Endodermal cell (in vitro differentiated cells): ENCODE results near the gene ACAT2. TPM values are rescaled to one million over a fixed set of nuclear protein-coding genes. Genes with fewer than 3 reads are reported as not detected.

Experiments used
- DNase-seq: peaks from one replicate; pipeline ENCODE4 v3.0.0-alpha.2; 2017
- H3K27ac ChIP-seq: 2 replicates; pipeline ENCODE4 v1.5.1; 2013; ENCODE audit warnings: mild to moderate bottlenecking, low read depth, low read length, moderate library complexity
- H3K27me3 ChIP-seq: 2 replicates; pipeline ENCODE4 v1.6.1; 2013; ENCODE audit warnings: mild to moderate bottlenecking, low read length, moderate library complexity; ENCODE audit not compliant: insufficient read depth, control insufficient read depth, poor library complexity, severe bottlenecking
- H3K36me3 ChIP-seq: 2 replicates; pipeline ENCODE4 v1.7.0; 2013; ENCODE audit warnings: mild to moderate bottlenecking, low read length, moderate library complexity; ENCODE audit not compliant: control insufficient read depth, insufficient read depth
- H3K4me1 ChIP-seq: one replicate; pipeline ENCODE4 v1.7.0; 2013; ENCODE audit warnings: low read length; ENCODE audit not compliant: control insufficient read depth, insufficient read depth
- H3K4me3 ChIP-seq: 2 replicates; pipeline ENCODE4 v1.5.1; 2013; ENCODE audit warnings: mild to moderate bottlenecking, low read length, moderate library complexity
- H3K9ac ChIP-seq: 2 replicates; pipeline ENCODE4 v1.6.1; 2013; ENCODE audit warnings: mild to moderate bottlenecking, low read length, moderate library complexity; ENCODE audit not compliant: poor library complexity, severe bottlenecking; ENCODE audit errors: extremely low read depth
- H3K9me3 ChIP-seq: 2 replicates; pipeline ENCODE4 v1.6.1; 2013; ENCODE audit warnings: mild to moderate bottlenecking, low read length, moderate library complexity; ENCODE audit not compliant: control insufficient read depth
- H3K27ac Mint-ChIP-seq: 2 replicates; pipeline ENCODE4 v1.8.0; 2020; ENCODE audit warnings: mixed read lengths
- H3K27me3 Mint-ChIP-seq: 2 replicates; pipeline ENCODE4 v1.8.0; 2021; ENCODE audit warnings: mild to moderate bottlenecking, mixed read lengths; ENCODE audit not compliant: insufficient read depth
- H3K36me3 Mint-ChIP-seq: 2 replicates; pipeline ENCODE4 v1.8.0; 2020; ENCODE audit warnings: low read depth, mixed read lengths
- H3K4me1 Mint-ChIP-seq: 2 replicates; pipeline ENCODE4 v1.8.0; 2020; ENCODE audit warnings: mixed read lengths
- H3K4me3 Mint-ChIP-seq: 2 replicates; pipeline ENCODE4 v1.8.0; 2020; ENCODE audit warnings: mild to moderate bottlenecking, moderate library complexity, mixed read lengths
- H3K9me3 Mint-ChIP-seq: 2 replicates; pipeline ENCODE4 v1.8.0; 2020; ENCODE audit warnings: mild to moderate bottlenecking, mixed read lengths
- WGBS, 2 experiments: methylation state at CpG; one replicate each; pipeline versions ENCODE4 v1.1.5 to v1.1.7; 2013; ENCODE audit warnings: missing lambda C conversion rate in 2 of 2, mixed read lengths in 1 of 2; ENCODE audit not compliant: insufficient coverage in 1 of 2, insufficient read length in 1 of 2; 5-methylcytosine and 5-hydroxymethylcytosine counted together
- total RNA-seq, 2 donors: library from RNA; stranded (reverse); fragmentation: NEBNext Ultra II Directional in 1 of 2; extraction: Animal tissue kit (Norgen Biotek cat#: 25700) in 1 of 2; gene quantifications; 2 replicates in 1 of 2; 3 replicates in 1 of 2; pipeline ENCODE4 v1.2.1, GENCODE V29; 2021
- TF ChIP-seq, protein P1 (sequence below): fragments of 200-600 bp; sonication (generic); conservative IDR thresholded peaks from 2 replicates; pipeline ENCODE4 v1.5.0; 2021; ENCODE audit warnings: antibody characterized with exemption, mild to moderate bottlenecking

ACAT2 gene
- total RNA-seq, 2 donors from 2014 or later, result 108 to 147 TPM

- H3K36me3 Mint-ChIP-seq, result peaks cover 33% of the 10 kb centered on the region
- peak within 1 kb of the TSS; percentile 98 for H3K4me3 ChIP-seq
- no peaks in the 10 kb centered on the region for H3K27me3 Mint-ChIP-seq
- WGBS, 2 experiments, result 0 to 3% methylated on average over 7 to 93 of the region's 93 CpGs
- peaks cover 39% of the 10 kb centered on the region for H3K36me3 ChIP-seq
- peaks cover 24% of the 10 kb centered on the region for H3K9me3 ChIP-seq
- H3K9ac ChIP-seq, result peak within 1 kb of the TSS; percentile 95
- DNase-seq, result peak; percentile 99
- H3K4me3 Mint-ChIP-seq, result peak within 1 kb of the TSS; percentile 92
- peak within 1 kb of the TSS; percentile 100 for H3K27ac ChIP-seq
- no peaks in the 10 kb centered on the region for H3K27me3 ChIP-seq
- no peaks in the 10 kb centered on the region for H3K4me1 ChIP-seq
- H3K4me1 Mint-ChIP-seq, result peaks cover 14% of the 10 kb centered on the region
- H3K27ac Mint-ChIP-seq, result peak within 1 kb of the TSS; percentile 99
- H3K9me3 Mint-ChIP-seq, result peaks cover 13% of the 10 kb centered on the region
- TF ChIP-seq, protein P1, sequence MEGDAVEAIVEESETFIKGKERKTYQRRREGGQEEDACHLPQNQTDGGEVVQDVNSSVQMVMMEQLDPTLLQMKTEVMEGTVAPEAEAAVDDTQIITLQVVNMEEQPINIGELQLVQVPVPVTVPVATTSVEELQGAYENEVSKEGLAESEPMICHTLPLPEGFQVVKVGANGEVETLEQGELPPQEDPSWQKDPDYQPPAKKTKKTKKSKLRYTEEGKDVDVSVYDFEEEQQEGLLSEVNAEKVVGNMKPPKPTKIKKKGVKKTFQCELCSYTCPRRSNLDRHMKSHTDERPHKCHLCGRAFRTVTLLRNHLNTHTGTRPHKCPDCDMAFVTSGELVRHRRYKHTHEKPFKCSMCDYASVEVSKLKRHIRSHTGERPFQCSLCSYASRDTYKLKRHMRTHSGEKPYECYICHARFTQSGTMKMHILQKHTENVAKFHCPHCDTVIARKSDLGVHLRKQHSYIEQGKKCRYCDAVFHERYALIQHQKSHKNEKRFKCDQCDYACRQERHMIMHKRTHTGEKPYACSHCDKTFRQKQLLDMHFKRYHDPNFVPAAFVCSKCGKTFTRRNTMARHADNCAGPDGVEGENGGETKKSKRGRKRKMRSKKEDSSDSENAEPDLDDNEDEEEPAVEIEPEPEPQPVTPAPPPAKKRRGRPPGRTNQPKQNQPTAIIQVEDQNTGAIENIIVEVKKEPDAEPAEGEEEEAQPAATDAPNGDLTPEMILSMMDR, result no peak
Measured at GRCh38 chr6:159726918-159727716, 34.7 kb upstream of the ACAT2 start, which contains the start of gene WTAP. WTAP (plus strand) TSS chr6:159727506; CDS start chr6:159736266, 8,760 bp downstream.

DNA sequence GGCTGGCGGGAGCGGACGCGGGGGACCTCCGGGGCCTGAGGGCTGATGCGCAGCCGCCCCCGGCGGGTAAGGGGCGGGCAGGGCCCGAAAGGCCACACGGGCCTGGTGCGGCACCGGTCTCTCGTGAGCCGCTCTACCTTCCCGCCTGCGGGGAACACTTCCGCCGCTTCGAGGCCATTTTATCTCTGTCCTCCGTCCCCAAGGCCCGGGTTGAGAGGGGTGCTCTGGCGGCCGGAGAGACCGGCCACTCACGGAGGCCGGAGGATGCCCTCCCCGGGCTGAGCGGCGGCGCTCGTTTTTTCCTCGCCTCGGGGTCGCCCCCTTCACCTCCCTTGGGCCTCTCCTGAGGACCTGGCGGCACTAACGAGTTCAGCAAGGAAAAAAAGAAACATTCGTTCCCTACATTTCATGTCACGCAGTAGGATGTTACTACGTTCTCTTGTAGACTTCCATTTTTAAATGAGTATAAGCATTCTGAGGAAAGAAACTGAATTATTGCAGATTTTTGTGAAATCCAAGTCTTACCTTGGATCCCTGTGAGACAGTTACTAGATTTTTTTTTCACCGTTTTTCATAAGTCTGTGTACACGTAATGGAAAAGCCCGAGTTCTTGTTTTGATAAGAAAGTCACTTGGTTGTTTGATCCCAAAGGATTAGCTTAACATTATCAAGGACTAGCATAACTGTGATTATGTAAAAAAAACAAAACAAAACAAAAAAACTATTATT is 34.0 kb upstream of the ACAT2 start:
- no peaks in the 10 kb centered on the region for H3K27me3 ChIP-seq
- peaks cover 16% of the 10 kb centered on the region for H3K4me1 Mint-ChIP-seq
- no peak for DNase-seq
- 0% methylated on average over 17 to 44 of the region's 44 CpGs for WGBS, 2 experiments
- peak overlapping the region; percentile 98 for H3K4me3 ChIP-seq
- H3K36me3 Mint-ChIP-seq, result peaks cover 27% of the 10 kb centered on the region
- H3K27ac Mint-ChIP-seq, result peak overlapping the region; percentile 92
- no peaks in the 10 kb centered on the region for H3K4me1 ChIP-seq
- TF ChIP-seq, protein P1, result peak; percentile 9
- peak overlapping the region; percentile 92 for H3K4me3 Mint-ChIP-seq
- peak overlapping the region; percentile 95 for H3K9ac ChIP-seq
- peak overlapping the region; percentile 96 for H3K27ac ChIP-seq
- peaks cover 16% of the 10 kb centered on the region for H3K9me3 ChIP-seq
- peaks cover 37% of the 10 kb centered on the region for H3K36me3 ChIP-seq
- no peaks in the 10 kb centered on the region for H3K27me3 Mint-ChIP-seq
- peaks cover 7% of the 10 kb centered on the region for H3K9me3 Mint-ChIP-seq

GRCh38 chr6:159728531-159728964 is 33.3 kb upstream of the ACAT2 start:
- Mint-ChIP-seq H3K4me1 (peaks cover 17% of the 10 kb centered on the region), H3K27me3 (no peaks in the 10 kb centered on the region), H3K27ac (peak overlapping the region; percentile 92), H3K36me3 (peaks cover 23% of the 10 kb centered on the region), H3K4me3 (peak overlapping the region; percentile 92), H3K9me3 (peaks cover under 1% of the 10 kb centered on the region)
- Histone ChIP-seq H3K4me1 (no peaks in the 10 kb centered on the region), H3K36me3 (peaks cover 38% of the 10 kb centered on the region), H3K27ac (no peak overlapping the region), H3K4me3 (peak overlapping the region; percentile 98), H3K9me3 (peaks cover 10% of the 10 kb centered on the region), H3K27me3 (no peaks in the 10 kb centered on the region), H3K9ac (peak overlapping the region; percentile 95)
- TF ChIP-seq, protein P1, result no peak
- WGBS, 2 experiments, result 0 to 2% methylated on average over 4 to 9 of the region's 9 CpGs
- no peak for DNase-seq
